CD14-positive monocyte (primary cell): ENCODE measurements around the gene ARFIP2. TPM values are rescaled to one million over a fixed set of nuclear protein-coding genes. Genes with fewer than 3 reads are reported as not detected.
"Not testable (repeated sequence)": the region's sequence is repeated elsewhere in the genome, so short reads cannot be mapped to it uniquely, and the experiment has no call there.

Experiments used
- DNase-seq, 3 donors: peaks; one replicate each; pipeline ENCODE4 v3.0.0-alpha.2; 2011 to 2022
- H2AFZ ChIP-seq: 2 replicates; pipeline ENCODE4 v1.6.0; 2012; ENCODE audit warnings: mild to moderate bottlenecking, low read depth, low read length, inconsistent platforms; ENCODE audit not compliant: insufficient read depth, poor library complexity, severe bottlenecking
- H3K27ac ChIP-seq, 2 donors: 1 replicate in 1 of 2; 2 replicates in 1 of 2; pipeline ENCODE4 v1.5.1; 2012 to 2013; ENCODE audit warnings: low read length in 2 of 2, control low read depth in 1 of 2, inconsistent platforms in 1 of 2, low read depth in 1 of 2, mild to moderate bottlenecking in 1 of 2
- H3K27me3 ChIP-seq, 2 donors: one replicate each; pipeline versions ENCODE4 v1.6.0 to v1.6.1; 2011 to 2013; ENCODE audit warnings: low read length in 2 of 2; ENCODE audit not compliant: control insufficient read depth in 2 of 2, insufficient read depth in 2 of 2
- H3K36me3 ChIP-seq, 2 donors: replicated peaks in 1 of 2; 1 replicate in 1 of 2; 2 replicates in 1 of 2; pipeline versions ENCODE4 v1.5.1 to v1.6.1; 2012 to 2013; ENCODE audit warnings: low read length in 2 of 2, control low read depth in 1 of 2, inconsistent platforms in 1 of 2, mild to moderate bottlenecking in 1 of 2; ENCODE audit not compliant: insufficient read depth in 2 of 2, control insufficient read depth in 1 of 2
- H3K4me1 ChIP-seq, 2 donors: 1 replicate in 1 of 2; 2 replicates in 1 of 2; pipeline versions ENCODE4 v1.5.1 to v1.6.1; 2012 to 2013; ENCODE audit warnings: low read length in 2 of 2, control low read depth in 1 of 2, inconsistent platforms in 1 of 2, mild to moderate bottlenecking in 1 of 2, moderate library complexity in 1 of 2; ENCODE audit not compliant: insufficient read depth in 2 of 2, control insufficient read depth in 1 of 2
- H3K4me2 ChIP-seq: replicated peaks from 2 replicates; pipeline ENCODE3; 2012; ENCODE audit warnings: low read length, moderate library complexity, mild to moderate bottlenecking; ENCODE audit not compliant: poor library complexity, severe bottlenecking; ENCODE audit errors: extremely low read depth
- H3K4me3 ChIP-seq, 3 experiments: fragments of 200-600 bp in 1 of 3; sonication (generic) in 1 of 3; replicated peaks in 1 of 3; 1 replicate in 2 of 3; 2 replicates in 1 of 3; pipeline ENCODE4 v1.5.1; 2011 to 2013; ENCODE audit warnings: low read length in 3 of 3, mild to moderate bottlenecking in 3 of 3, control low read depth in 2 of 3, low read depth in 2 of 3, inconsistent platforms in 1 of 3, moderate library complexity in 1 of 3
- H3K79me2 ChIP-seq: 2 replicates; pipeline ENCODE4 v1.6.0; 2012; ENCODE audit warnings: mild to moderate bottlenecking, control low read depth, inconsistent platforms, low read length, moderate library complexity; ENCODE audit not compliant: insufficient read depth
- H3K9ac ChIP-seq: 2 replicates; pipeline ENCODE4 v1.6.0; 2017; ENCODE audit warnings: low read length, mild to moderate bottlenecking; ENCODE audit not compliant: insufficient read depth, poor library complexity, severe bottlenecking
- H3K9me3 ChIP-seq, 2 donors: replicated peaks in 1 of 2; 1 replicate in 1 of 2; 2 replicates in 1 of 2; pipeline versions ENCODE4 v1.5.1 to v1.6.1; 2012 to 2013; ENCODE audit warnings: low read length in 2 of 2, control low read depth in 1 of 2; ENCODE audit not compliant: control insufficient read depth in 1 of 2, insufficient read depth in 1 of 2
- H4K20me1 ChIP-seq: 2 replicates; pipeline ENCODE4 v1.6.0; 2012; ENCODE audit warnings: mild to moderate bottlenecking, low read length, control low read depth, moderate library complexity; ENCODE audit not compliant: insufficient read depth
- H3K27ac Mint-ChIP-seq, 7 donors: one replicate each; pipeline ENCODE4 v1.8.0; 2020; ENCODE audit warnings: mild to moderate bottlenecking in 7 of 7, mixed read lengths in 7 of 7, moderate library complexity in 6 of 7, inconsistent platforms in 2 of 7
- H3K27me3 Mint-ChIP-seq, 3 donors: one replicate each; pipeline ENCODE4 v1.8.0; 2021 to 2022; ENCODE audit warnings: low read depth in 3 of 3, mild to moderate bottlenecking in 3 of 3, mixed read lengths in 3 of 3, moderate library complexity in 3 of 3, inconsistent platforms in 1 of 3
- H3K36me3 Mint-ChIP-seq, 2 donors: one replicate each; pipeline ENCODE4 v1.8.0; 2020; ENCODE audit warnings: mixed read lengths in 2 of 2, inconsistent platforms in 1 of 2, mild to moderate bottlenecking in 1 of 2
- H3K4me1 Mint-ChIP-seq: one replicate; pipeline ENCODE4 v1.8.0; 2020; ENCODE audit warnings: mild to moderate bottlenecking, mixed read lengths
- H3K4me3 Mint-ChIP-seq, 2 donors: one replicate each; pipeline ENCODE4 v1.8.0; 2020; ENCODE audit warnings: mild to moderate bottlenecking in 2 of 2, mixed read lengths in 2 of 2, moderate library complexity in 1 of 2
- H3K9me3 Mint-ChIP-seq, 7 donors: one replicate each; pipeline ENCODE4 v1.8.0; 2020 to 2022; ENCODE audit warnings: mixed read lengths in 7 of 7, mild to moderate bottlenecking in 6 of 7, moderate library complexity in 6 of 7, inconsistent platforms in 2 of 7
- CTCF ChIP-seq: fragments of 200-600 bp; IDR thresholded peaks from one replicate; pipeline ENCODE4 v1.8.0; 2022; ENCODE audit warnings: antibody characterized with exemption, mild to moderate bottlenecking
- WGBS: methylation state at CpG from one replicate; pipeline ENCODE4 v1.1.5; 2013; ENCODE audit warnings: missing lambda C conversion rate; ENCODE audit not compliant: insufficient coverage; 5-methylcytosine and 5-hydroxymethylcytosine counted together
- intact Hi-C, 2 donors: fragments of 100-400 bp; cut with micrococcal nuclease; formaldehyde crosslinking; loops; one replicate each; pipeline versions ENCODE4 v1.15.0 to v1.15.1; 2023
- polyA plus RNA-seq, 3 donors: library from polyadenylated mRNA; depleted of rRNA in 1 of 3; unstranded in 2 of 3; stranded (reverse) in 1 of 3; fragments of 300-500 nt in 2 of 3; fragments of >200 nt in 1 of 3; fragmentation: Illumina TruSeq in 2 of 3; gene quantifications; 1 replicate in 2 of 3; 2 replicates in 1 of 3; pipeline ENCODE4 v1.2.3, GENCODE V29; 2012 to 2021

The ARFIP2 gene
- polyA plus RNA-seq, 3 donors = 21.6 to 43.8 (median 27.2) TPM

DNA sequence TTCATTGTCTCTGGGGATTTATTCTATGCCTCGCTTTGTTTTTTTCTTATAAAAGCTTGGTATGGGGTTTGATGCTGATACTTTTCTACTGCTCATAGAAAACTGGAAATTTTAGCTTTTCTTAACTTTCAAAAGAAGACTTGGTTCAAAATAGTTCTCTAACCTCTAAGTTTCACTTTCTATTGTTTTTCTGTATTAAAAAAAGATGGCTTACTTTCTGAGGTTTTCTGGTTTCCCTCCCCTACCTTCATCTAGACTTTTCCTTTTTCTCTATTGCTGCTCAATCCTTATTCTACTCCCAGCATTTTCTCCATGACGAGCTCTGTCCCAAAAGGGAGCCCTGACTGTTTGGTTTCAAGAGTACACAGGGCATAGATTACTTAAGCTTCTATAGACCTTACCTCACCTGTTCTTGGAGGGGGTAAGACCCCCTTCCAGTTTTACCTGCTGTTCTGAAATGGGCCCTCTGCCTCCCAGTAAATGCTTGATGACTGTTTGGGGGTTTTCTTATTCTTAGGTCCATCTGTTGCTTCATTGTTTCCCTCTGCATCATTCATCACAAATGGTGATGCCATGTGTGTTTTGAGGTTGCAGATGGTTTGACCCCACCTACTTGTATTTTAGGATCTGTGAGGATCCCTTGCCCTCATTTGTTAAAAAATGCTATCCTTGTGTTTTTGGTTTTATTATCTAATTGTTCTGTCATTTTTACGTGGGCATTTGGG, 45.4 kb upstream of the ARFIP2 start:
- no peak for DNase-seq
- Mint-ChIP-seq H3K27me3 (no peaks in the 10 kb centered on the region), H3K4me3 (no peak overlapping the region), H3K9me3 (peaks cover 0 to 1% (median 0%) of the 10 kb centered on the region in 7 donors), H3K4me1 (peaks cover 7% of the 10 kb centered on the region), H3K27ac (peak overlapping the region in 1 of 7 donors; percentile 47), H3K36me3 (peaks cover 22% of the 10 kb centered on the region in 2 donors)
- Histone ChIP-seq H3K27ac (no peak overlapping the region), H3K4me2 (no peak overlapping the region), H3K9me3 (no peaks in the 10 kb centered on the region), H3K27me3 (no peaks in the 10 kb centered on the region), H3K79me2 (no peaks in the 10 kb centered on the region), H4K20me1 (no peaks in the 10 kb centered on the region), H3K36me3 (peaks cover 4 to 19% of the 10 kb centered on the region in 2 donors), H3K4me3 (no peak overlapping the region), H3K4me1 (no peaks in the 10 kb centered on the region), H3K9ac (no peak overlapping the region), H2AFZ (no peak overlapping the region)
- intact Hi-C loops = no loop called here
- TF ChIP-seq CTCF = no peak
- WGBS = no CpG with 5 or more reads among the region's 3 CpGs

DNA sequence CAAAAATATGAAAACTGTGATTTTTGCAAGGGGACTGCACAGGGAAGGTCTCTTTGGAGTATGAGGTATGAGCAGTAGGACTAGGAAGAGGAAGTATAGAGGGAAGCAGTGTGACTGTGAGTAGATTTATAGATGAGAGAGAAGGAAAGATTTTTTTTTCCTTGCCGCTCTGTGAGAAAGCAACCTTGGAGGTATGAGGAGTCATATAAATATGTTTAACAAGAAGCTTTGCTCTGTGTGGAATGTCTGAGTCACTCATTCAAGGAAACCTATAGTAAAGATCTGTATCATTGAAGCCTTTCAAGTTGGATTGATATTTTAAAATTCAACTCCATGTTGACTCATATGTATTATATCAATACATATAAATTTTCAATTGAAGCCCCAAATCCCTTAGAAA, 42.1 kb upstream of the ARFIP2 start:
- Mint-ChIP-seq H3K4me3 (no peak overlapping the region), H3K27ac (no peak overlapping the region), H3K4me1 (peaks cover 7% of the 10 kb centered on the region), H3K9me3 (peaks cover 0 to 1% (median 0%) of the 10 kb centered on the region in 7 donors), H3K27me3 (no peaks in the 10 kb centered on the region), H3K36me3 (peaks cover 35 to 36% of the 10 kb centered on the region in 2 donors)
- peaks cover 11 to 33% of the 10 kb centered on the region in 2 donors for H3K36me3 ChIP-seq
- DNase-seq = no peak
- H3K4me3 ChIP-seq = no peak overlapping the region
- H3K4me1 ChIP-seq = no peaks in the 10 kb centered on the region
- H3K9ac ChIP-seq = no peak overlapping the region
- H3K79me2 ChIP-seq = no peaks in the 10 kb centered on the region
- no peaks in the 10 kb centered on the region for H3K27me3 ChIP-seq
- no peak overlapping the region for H3K27ac ChIP-seq
- no peak overlapping the region for H3K4me2 ChIP-seq
- TF ChIP-seq CTCF = no peak
- no CpG with 5 or more reads among the region's 1 CpG for WGBS
- H4K20me1 ChIP-seq = no peaks in the 10 kb centered on the region
- intact Hi-C loops = no loop called here
- no peaks in the 10 kb centered on the region for H3K9me3 ChIP-seq
- no peak overlapping the region for H2AFZ ChIP-seq

DNA sequence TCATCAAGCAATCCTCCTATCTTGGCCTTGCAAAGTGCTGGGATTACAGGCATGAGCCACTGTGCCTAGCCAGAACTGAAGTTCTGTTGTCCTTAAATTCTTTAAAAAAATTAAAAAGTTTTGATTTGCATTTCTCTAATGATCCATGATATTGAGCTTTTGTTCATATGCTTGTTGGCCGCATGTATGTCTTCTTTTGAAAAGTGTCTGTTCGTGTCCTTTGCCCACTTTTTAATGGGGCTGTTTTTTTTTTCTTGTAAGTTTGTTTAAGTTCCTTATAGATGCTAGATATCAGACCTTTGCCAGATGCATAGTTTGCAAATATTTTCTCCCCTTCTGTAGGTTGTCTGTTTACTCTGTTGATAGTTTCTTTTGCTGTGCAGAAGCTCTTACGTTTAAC, 40.8 kb upstream of the ARFIP2 start:
- DNase-seq, H3K4me1 ChIP-seq, H2AFZ ChIP-seq, H3K27me3 Mint-ChIP-seq, H3K79me2 ChIP-seq, intact Hi-C loops, H3K27ac Mint-ChIP-seq, H3K9ac ChIP-seq, H3K4me3 ChIP-seq, H3K4me2 ChIP-seq, H3K27ac ChIP-seq, H3K9me3 ChIP-seq, H3K27me3 ChIP-seq, H3K9me3 Mint-ChIP-seq, H3K4me1 Mint-ChIP-seq, H3K4me3 Mint-ChIP-seq, H4K20me1 ChIP-seq: not testable (repeated sequence)
- H3K36me3 Mint-ChIP-seq = peaks cover 34 to 45% of the 10 kb centered on the region in 2 donors
- H3K36me3 ChIP-seq = peaks cover 11 to 33% of the 10 kb centered on the region in 2 donors
- 100% methylated on average over 1 of the region's 3 CpGs for WGBS
